Thyroid gland (tissue), 4 donors: ENCODE measurements around the gene DAND5.

Experiments used
- POLR2A ChIP-seq, 2 donors: fragments of 450-650 bp; IDR thresholded peaks; one replicate each; pipeline ENCODE4 v1.6.1; 2017; ENCODE audit warnings: antibody characterized with exemption in 2 of 2, mild to moderate bottlenecking in 2 of 2, moderate library complexity in 1 of 2
- TF ChIP-seq, protein P1 (sequence below), 6 experiments: fragments of 200-600 bp in 3 of 6; fragments of 450-650 bp in 3 of 6; sonication (generic) in 3 of 6; IDR thresholded peaks; one replicate each; pipeline ENCODE4 v1.5.1; 2016 to 2019; ENCODE audit warnings: antibody characterized with exemption in 6 of 6, mild to moderate bottlenecking in 2 of 6, inconsistent platforms in 1 of 6, moderate library complexity in 1 of 6

DNA sequence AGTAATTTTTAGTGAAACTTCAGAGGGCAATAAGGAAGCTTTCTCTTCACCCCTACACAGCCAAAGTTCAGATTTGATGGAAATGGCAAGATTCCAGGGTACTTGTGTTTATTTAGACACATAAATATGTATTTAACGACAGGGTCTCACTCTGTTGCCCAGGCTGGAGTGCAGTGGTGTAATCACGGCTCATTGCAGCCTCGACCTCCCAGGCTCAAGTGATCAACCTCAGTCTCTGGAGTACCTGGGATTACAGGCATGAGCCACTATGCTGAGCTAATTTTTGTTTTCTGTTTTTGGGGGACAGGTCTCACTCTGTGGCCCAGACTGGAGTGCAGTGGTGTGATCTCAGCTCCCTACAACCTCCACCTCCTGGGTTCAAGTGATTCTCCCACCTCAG is 48.3 kb upstream of the DAND5 start:
- TF ChIP-seq POLR2A (IDR thresholded peaks at IDR 0.05): no peak
- TF ChIP-seq, protein P1, sequence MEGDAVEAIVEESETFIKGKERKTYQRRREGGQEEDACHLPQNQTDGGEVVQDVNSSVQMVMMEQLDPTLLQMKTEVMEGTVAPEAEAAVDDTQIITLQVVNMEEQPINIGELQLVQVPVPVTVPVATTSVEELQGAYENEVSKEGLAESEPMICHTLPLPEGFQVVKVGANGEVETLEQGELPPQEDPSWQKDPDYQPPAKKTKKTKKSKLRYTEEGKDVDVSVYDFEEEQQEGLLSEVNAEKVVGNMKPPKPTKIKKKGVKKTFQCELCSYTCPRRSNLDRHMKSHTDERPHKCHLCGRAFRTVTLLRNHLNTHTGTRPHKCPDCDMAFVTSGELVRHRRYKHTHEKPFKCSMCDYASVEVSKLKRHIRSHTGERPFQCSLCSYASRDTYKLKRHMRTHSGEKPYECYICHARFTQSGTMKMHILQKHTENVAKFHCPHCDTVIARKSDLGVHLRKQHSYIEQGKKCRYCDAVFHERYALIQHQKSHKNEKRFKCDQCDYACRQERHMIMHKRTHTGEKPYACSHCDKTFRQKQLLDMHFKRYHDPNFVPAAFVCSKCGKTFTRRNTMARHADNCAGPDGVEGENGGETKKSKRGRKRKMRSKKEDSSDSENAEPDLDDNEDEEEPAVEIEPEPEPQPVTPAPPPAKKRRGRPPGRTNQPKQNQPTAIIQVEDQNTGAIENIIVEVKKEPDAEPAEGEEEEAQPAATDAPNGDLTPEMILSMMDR (IDR thresholded peaks at IDR 0.05): no peak
